ENCODE measurements around the gene HMOX2.

Gene HMOX2

GRCh38 chr16:4481526-4481925 lies 5.3 kb downstream of the HMOX2 start:
- no peak for TF ChIP-seq CTCF (IDR thresholded peaks at IDR 0.05)

GRCh38 chr16:4481963-4482362 lies 5.8 kb downstream of the HMOX2 start:
- TF ChIP-seq CTCF (IDR thresholded peaks at IDR 0.05): no peak

GRCh38 chr16:4486126-4486893 lies 10.1 kb downstream of the HMOX2 start:
- no peak for TF ChIP-seq CTCF (IDR thresholded peaks at IDR 0.05)

GRCh38 chr16:4487955-4488498 lies 11.8 kb downstream of the HMOX2 start:
- no peak for TF ChIP-seq CTCF (IDR thresholded peaks at IDR 0.05)

GRCh38 chr16:4488499-4488967 lies 12.3 kb downstream of the HMOX2 start:
- TF ChIP-seq CTCF (IDR thresholded peaks at IDR 0.05): no peak

- no peak for TF ChIP-seq CTCF (IDR thresholded peaks at IDR 0.05)
These were observed 12.8 kb downstream of the HMOX2 start for GRCh38 chr16:4489030-4489429.

- TF ChIP-seq CTCF (IDR thresholded peaks at IDR 0.05): no peak
These were observed 15.7 kb downstream of the HMOX2 start for GRCh38 chr16:4491898-4492297.

All from LNCAP (cell line).